OCI-LY7 (cell line): ENCODE results near the gene CDH23.

Experiments
- CTCF ChIP-seq: fragments of 200-600 bp; sonication (generic); conservative IDR thresholded peaks from 2 replicates; pipeline ENCODE4 v1.5.1; 2014; ENCODE audit warnings: mild to moderate bottlenecking, antibody characterized with exemption, low read length, moderate library complexity, mixed read lengths
- EZH2phosphoT487 ChIP-seq: fragments of 200-600 bp; sonication (generic); IDR thresholded peaks from 2 replicates; pipeline ENCODE4 v1.6.1; 2018; ENCODE audit warnings: low read depth, borderline replicate concordance, mild to moderate bottlenecking, mixed run types, antibody characterized with exemption, low read length, moderate library complexity, mixed read lengths

DNA sequence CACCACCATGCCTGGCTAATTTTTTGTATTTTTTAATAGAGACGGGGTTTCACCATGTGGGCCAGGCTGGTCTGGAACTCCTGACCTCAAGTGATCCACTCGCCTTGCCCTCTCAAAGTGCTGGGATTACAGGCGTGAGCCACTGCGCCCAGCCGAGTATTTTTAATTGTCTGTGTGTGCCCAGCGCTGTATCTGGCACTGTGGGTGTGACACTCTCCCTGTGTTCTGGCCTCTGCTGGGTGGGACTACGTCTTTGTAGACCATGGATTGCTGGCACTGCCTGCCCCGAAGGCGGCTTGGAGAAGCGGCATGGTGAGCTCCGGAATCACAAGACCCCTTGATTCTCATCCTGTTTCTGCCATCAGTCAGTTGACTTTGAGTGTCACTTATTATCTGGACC, 136.2 kb downstream of the CDH23 start:
- TF ChIP-seq EZH2phosphoT487 (no peak), CTCF (no peak)
